T-helper 1 cell (primary cell): ENCODE results near the gene ARHGEF10L.

Source experiments
- DNase-seq, 5 donors: peaks; one replicate each; pipeline ENCODE4 v3.0.0-alpha.2; 2012 to 2020

The ARHGEF10L gene

DNA sequence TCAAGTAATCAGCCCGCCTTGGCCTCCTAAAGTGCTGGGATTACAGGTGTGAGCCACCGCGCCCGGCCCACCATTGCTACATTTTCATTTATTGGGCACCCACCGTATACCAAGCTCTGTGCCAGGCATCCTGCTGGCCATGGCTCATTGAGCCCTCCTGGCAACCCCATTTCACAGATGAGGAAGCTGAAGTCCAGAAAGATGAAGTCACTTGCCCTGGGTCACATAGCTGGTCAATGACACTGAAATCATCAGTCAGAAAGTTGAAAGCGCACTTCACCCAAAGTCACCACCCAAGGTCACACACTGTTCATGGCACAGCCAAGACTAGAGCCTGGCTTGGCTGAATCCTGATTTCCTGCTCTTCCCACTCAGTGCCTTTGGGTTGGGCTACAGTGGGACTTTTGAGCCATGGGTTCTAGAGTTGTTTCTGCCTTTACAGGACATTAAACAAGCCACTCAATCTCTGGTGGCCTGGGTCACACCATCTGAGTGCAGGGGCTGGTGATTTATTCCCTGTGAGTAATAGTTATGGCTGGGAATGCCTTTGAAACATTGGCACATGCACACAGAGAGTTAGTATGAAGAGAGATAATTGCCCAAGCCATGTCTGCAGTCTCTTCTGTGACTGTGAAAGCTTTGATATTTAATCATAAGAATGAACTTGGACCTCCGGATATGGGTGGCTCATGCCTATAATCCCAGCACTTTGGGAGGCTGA, 16.0 kb upstream of the ARHGEF10L start:
- no peak for DNase-seq

DNA sequence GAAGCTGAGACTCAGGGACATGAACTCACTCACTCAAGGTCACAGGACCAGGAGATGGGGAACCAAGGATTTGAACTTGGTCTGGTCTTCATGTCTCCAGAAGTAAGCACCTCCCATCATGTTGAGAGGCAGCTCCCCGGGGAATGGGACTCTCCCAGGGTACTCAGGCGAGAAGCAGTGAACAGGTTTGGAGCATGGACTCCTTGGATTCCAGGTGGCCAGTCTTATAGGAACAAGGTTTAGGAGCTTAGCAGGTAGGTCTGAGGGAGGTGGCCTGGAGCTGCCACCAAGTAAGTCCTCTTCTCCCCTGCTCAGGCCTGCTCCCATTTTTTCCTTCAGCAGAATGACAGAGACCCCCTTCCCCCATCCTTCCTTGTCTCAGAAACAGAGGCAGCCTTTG, 14.9 kb upstream of the ARHGEF10L start:
- DNase-seq, result no peak

DNA sequence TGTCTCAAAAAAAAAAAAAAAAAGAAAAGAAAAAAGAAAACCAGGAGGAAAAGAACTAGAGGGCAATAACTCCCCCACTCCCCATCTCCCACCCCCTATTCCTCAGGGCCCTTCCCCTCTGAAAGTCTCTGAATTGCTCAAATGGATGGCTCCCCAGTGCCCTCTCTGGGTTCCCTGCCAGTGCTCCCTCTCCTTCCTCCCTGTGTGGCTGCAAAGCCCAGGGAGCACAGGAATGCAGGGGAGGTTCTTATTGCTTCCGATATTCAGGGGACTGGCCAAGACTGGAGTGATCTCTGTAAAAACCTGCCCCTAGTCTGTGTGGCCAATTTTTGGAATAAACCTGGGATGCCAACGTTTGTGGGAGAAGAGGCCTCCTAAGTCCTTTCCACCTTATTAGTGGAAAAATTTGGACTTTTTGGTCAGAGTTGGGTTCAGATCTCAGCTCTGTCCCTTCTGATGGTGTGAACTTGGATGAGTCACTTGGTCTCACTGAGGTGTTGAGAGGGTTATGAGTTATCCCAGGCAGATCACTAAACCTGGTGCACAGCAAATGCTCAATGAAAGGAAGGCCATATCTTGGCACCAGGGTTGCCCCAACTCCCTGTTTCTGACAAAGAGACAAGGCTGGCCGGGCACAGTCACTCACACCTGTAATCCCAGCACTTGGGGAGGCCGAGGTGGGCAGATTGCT, 13.4 kb upstream of the ARHGEF10L start:
- no peak for DNase-seq

DNA sequence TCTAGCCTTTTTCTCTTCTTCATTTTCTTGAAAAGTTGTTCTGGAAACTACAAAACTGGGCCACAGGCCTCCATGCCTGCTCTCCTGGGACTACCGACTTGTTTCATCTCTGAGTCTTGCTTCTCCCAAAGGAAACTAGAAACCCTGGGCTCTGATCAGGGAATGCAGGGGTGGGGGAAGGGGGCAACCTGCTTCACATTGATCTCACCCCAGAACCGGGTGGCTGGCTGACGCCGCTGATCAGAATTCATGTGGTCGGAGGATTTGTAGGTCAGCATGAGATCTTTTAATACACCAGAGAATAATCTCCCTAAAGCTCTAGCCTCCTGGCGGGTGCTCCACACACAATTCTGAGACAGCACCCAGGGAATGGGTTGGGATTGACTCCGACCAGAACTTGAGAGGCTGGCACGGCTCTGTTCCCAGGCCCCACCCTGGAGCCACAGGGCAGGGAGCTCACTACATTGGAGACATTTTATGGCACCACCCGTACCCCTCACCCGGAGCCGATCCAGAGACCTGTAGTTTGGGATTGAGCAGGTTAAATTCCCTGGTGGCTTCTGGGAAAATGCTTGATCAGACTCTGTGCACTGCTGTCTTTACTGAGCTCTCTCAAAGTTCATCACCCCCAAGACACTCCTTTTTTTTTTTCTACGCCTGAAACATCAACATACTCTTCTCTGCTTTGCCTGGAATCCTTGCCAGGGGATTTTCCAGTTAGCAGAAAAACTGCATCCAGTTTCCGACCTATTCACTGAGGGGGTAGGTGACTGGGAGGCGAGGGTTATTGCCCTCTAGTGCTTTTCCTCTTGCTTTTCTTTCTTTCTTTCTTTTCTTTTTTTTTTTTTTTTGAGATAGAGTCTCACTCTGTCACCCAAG, 12.2 kb upstream of the ARHGEF10L start:
- no peak for DNase-seq

DNA sequence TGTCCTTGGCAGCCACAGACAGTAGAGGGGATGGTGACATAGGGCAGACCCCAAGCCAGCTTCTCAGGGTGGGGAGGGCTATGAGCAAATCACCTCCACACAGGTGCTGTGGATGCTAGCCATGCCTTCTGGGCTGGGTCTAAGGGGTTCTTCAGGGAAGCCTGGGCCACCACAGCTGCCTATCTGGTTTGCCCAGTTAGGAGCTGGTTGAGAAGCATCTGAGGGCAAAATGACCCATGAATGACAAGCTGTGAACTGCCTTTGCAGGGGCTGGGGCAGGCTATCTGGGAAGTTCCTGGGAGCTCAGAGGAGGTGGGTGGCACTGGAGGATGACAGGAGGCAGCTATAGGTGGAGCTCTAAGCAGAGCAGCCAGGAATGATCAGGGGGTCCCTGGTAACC, 10.1 kb upstream of the ARHGEF10L start:
- DNase-seq, result no peak

DNA sequence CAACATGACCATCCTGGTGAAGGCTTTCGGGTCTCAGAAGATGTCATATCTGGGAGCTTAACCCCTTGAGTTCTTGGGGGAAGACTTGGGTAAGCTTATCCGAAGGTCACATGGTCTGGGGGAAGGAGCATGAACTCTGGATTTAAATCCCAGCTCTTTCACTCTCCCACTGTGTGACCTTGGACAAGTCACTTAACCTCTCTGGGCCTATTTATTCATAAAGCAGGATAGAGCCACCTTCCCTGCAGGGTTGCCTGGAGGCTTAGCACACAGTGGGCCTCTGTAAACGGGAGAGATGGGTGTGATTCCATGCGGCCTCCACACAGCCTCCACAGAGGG, 8.2 kb upstream of the ARHGEF10L start:
- DNase-seq, result no peak

DNA sequence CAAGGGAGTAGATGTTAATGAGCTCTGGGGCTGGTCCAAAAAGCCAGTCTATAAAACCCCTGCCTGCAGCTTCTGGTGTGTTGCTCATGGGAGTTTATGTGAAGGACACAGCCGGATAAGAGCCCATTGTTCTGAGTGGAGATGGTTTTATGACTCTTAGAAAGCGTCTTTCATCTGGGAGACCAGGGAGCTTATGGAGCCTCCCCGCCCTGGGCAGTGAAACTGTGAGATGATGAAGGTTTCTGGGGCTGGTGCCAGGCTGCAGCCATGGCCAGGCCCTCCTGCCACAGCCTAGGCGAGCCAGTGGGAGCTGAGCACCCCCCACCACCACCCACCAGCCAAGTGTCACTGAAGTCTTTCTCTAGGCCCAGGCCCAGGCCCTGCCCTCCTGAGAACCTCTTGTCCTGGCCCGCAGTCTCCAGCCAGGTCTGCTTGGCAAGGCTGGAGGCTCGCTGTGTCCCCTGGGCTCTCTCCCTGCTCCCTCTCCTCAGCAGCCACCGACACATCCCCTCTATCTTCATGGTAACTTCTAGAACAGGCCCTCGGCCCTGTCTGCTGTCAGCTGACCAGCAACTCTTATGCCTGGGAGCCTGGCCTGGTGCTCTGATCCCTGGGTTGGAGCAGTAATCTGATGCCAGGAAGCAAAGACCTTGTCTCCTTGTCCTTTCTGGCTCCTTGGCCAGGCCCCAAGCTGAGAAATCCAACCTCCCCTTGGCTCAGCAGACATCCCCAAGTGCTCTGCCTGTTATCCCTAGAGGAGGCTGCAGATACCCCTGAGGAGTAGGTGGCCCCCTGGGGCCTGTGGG, 7.6 kb upstream of the ARHGEF10L start:
- no peak for DNase-seq

DNA sequence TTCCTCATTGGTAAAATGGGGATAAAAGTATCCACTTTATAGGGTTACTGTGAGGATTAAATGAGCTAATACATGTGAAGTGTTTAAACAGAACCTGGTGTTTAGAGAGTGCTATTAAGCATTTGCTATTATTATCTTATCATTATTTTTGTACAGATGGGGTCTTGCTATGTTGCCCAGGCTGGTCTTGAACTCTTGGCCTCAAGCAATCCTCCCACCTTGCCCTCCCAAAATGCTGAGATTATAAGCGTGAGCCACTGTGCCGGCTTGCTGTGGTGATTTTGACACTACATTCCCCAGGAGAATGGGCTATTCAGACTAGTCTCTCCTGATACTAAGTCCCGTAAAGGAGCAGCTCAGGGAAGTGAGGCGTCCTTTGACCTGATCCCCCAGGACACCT, 6.3 kb upstream of the ARHGEF10L start:
- DNase-seq, result no peak

DNA sequence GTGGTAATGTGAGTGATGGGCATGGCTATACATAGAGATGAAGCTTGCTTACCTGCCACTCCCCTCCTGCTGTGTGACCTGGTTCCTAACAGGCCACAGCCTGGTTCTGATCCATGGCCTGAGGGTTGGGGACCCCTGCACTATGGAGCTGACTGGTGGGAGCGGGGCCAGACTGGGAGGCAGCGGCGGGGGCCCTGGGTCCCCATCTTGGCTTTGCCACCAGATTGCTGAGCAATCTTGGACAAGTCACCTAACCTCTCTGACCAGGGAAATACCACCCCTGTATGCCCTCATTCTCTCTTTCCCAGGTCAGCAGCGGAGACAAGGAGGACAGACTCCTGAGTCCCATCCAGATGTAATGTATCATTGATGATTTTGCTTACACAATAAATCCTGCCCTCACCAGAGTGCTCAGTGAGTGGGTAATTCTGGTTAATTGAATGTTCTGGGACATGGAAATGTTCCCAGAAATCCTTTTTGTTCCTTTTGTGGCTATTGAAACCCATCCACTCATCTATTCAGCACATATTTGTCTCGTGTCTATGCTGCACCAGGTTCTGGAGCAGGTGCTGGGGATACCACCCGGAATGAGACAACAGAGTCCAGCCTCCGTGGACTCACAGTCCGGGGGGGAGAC, 4.1 kb upstream of the ARHGEF10L start:
- no peak for DNase-seq

DNA sequence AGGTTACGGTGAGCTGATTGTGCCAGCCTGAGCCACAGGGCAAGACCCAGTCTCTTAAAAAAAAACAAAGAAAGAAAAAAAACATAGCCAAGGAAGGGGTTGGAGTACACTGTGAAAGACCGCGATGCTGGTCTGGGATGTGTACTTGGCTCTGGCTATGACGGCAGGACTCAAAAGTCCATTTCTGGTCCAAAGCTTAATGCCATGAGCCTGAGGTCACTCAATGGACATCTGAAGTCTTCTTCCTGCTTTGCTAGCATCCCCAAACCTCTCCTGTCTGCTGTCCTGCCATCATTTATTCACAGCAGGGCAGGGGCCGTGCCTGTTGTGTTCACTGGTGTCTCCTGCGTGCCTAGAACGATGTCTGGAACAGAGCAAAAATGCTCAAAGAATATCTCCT, 1.5 kb upstream of the ARHGEF10L start:
- DNase-seq, result no peak

DNA sequence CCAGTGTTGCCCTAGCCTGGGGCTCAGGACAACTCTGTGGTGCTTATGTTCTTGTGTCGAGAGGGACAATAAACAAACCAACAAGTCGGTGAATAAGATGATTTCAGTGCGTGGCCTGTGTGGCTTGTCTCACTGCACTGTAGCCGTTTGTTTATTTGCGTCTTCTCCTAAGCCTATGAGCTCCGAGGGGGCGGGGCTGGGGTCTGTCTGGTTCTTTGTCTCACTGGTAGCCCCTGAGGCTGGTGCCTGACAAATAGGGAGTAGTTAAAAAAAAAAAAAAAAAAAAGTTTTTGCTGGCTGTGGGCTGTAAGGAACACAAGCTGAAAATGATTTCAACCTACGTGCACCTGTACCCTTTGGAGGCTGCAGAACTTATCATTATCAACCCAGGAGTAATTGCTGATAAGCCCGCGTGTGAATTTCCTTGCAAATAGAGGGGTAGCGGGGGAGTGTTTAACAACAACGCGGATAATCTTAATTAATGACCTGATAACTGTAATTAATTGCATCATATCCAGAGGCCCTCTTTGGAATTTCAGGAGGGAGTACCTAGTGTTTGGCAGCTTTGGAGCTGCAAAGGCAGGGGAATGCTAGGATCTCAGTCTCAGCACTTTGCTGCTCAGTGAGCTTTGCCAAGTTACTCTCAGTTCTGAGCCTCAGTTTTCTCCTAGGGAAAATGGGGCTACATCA, 925 bp upstream of the ARHGEF10L start:
- DNase-seq, result no peak

DNA sequence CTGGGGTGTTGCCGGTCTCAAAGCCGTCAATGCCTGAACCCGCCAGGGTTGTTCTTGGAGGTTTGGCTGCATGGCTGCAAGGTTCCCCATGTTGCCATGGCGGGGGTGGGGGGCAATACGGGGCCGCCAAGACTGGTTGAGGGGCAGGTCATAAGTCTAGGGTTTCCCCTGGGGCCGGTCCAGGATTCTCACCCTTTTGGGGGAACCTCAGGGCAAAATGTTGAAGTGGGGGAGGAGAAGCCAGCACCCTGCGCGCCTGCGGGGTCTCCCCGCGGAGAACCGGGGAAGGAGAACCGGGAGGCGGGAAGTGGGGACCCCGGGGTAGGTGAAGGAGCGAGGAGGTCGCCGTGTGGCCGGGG, 401 bp upstream of the ARHGEF10L start:
- no peak for DNase-seq

DNA sequence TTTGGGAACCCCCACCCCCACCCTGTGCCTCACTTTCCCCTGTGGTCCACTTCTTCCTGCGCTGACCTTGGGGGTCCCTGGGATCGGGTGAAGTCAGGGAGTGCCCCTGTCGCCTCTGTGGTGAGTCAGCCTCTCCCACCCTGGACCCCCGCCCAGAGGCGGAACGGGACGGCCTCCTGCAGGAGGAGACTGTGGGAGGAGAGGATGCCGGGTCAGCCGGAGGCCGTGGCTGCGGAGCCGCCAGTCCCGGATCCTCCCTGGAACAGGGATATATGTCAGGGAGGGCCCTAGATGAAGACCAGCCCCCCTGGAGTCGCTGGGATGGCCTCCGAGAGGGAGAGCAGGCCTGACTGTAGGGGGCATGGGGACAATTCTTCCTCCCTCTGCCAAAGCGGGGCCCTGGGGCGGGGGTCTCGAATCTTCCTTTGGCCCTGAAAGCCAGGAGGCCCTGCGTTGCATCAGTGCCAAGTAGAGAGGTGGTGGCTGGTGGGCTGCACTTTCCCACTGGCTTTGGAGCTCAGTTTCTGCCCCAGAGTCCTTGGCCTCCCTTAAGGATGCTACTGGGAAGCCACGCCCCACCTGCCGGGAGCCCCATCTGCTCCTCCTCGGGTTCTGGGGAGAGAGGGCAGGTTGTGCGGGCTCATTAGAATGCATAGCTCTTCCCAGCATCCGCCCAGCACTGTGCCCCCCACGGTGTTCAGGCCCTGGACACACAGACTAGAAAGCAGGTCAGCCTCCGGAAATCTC, 930 bp downstream of the ARHGEF10L start:
- DNase-seq, result no peak

DNA sequence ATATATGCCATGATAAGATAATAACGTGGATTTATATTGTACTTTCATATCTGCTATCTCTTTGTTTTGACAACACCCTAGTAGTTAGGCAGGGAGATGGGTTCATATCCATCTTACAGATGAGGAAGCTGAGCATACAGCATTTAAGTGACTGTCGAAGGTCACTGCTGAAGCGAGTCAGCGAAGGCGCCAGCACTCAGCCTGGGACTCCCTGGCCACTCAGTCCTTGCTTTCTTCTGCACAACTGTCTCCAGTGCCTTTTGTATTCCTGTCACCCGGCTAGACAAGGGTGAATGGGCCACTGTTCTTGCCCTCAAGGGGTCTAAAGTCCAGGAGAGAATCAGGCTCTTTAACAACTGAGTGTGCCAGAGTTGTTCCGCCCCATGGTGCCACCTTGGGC, 3.1 kb downstream of the ARHGEF10L start:
- DNase-seq, result no peak

DNA sequence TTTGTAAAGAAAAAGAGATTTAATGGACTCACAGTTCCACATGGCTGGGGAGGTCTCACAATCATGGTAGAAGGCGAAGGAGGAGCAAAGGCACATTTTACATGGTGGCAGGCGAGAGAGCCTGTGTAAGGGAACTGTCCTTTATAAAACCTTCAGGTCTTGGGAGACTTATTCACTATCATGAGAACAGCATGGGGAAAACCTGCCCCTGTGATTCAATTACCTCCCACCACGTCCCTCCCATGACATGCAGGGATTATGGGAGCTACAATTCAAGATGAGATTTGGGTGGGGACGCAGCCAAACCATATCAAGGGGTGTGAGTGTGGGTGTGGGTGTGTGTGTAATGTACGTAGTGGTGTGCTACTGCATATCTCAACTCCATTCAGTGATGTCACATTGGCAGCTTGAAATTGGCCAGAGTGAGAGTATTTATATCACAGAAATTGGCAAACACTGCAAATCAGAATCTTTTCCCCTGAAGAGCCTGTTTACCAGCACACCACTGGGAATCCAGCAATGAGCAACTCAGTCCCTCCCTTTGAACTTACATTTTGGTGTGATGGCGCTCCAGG, 5.4 kb downstream of the ARHGEF10L start:
- DNase-seq, result no peak

DNA sequence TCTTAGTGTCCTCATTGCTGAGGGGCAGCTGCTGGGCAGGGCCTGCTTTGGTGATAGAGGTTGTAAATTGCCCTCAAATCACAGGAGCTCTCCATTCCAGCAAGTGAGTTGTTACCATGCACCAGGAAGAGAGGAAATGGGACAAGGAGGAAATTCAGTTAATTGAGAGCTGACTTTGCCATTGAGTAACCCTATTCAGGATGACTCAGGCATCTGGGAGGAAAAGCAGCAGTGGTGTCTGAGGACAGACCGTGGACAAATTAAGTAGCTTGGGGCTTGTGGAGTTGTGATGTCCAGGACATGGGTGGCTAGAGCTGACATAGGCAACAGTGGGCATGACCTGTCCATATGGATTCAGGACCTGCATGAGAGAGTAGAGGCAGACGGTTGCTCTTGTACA, 5.9 kb downstream of the ARHGEF10L start:
- DNase-seq, result no peak

DNA sequence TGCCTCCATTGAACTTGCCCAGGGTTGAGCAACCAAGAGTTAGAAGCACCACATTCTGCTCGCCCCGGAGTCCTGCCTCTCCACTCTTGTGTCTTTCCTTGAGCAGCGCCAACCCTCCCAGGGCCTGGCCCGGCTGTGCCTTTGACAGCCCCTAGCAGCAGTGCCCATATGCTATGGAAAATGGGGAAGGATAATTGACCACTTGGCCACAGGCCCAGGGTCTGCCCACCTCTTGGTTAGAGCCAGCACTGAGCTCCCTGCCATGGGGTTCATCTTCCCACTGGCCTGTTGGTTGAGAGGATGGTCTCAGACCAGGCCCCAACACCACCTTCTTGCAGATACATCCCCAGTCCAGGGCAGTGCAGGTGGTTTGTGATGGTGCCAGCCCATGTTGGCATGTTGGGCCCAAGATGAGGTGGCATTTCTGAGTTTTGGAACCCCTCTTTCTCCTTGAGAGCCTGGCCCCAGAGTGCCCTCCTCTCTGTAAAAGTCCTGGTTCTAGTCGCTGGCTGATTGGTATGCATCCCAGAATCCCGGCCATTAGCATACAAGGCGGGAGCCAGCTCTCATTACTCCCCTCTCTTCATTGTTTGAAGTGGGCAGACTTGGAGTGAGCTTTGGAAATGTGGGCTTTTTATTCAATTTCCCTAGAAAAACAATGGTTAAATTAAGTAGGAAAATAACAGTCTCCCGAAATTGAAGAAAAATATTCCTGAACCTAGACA, 7.6 kb downstream of the ARHGEF10L start:
- DNase-seq, result no peak

DNA sequence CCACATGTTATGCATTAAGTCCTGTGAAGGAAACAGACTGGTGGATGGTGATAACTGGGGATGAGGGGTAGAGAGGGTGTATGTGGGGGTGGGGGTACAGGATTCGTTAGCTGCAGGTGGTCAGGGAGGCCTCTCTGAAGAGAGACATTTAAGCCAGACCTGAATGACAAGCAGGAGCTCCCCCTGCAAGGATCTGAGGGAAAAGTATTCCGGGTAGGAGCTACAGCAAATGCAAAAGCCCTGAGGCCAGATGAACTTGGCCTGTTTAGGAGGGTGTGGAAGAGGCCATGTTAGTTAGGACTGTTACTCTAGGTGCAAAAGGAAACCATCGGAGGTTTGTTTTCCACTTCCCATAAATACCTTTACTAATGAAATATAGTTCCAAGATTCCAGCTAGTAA, 9.9 kb downstream of the ARHGEF10L start:
- no peak for DNase-seq

DNA sequence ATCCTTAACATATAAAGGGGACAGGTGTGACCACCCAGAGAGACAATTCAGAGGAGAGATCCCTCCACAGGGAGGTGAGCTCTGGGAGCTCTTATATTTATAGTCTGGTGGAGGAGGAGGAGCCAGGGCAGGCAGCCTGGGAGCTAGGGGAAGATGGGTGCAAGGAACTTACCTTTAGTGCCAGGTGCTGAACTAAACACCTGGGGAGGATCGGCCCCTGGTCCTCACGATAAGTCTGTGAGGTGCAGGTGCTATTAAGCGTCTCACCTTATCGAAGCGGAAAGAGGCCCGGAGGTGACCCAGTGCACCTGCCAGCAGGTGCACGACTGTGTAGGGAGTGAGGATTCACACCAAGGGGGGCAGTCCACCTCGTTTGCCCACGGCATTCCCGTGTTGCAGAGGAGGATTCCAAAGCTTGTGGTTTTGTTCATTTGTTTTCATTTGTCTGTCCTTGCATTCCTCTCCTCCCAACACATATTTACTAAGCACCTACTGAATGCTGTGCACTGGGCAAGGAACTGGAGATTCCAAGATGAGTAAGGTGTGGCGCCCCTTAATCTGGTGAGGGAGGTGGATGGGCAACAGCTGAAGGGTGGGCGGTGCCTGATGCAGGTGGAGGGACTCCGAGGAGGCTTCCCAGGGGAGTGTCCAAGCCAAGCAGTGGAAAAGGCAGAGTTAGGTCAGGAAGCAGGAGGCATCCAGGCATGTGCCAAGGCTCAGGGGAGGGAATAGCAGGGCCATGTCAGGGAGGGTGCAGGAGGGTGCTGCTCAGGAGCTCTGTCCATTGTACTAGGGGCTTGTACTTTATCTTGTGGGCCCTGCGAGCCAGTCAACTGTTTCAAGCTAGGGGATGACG, 11.5 kb downstream of the ARHGEF10L start:
- no peak for DNase-seq
